ENCODE results near the gene CNN1. TPM values are rescaled to one million over a fixed set of nuclear protein-coding genes. Genes with fewer than 3 reads are reported as not detected.

CNN1 gene
- total and polyA plus RNA-seq, 2 experiments from 2014 or later: 13.3 to 20.9 TPM

DNA sequence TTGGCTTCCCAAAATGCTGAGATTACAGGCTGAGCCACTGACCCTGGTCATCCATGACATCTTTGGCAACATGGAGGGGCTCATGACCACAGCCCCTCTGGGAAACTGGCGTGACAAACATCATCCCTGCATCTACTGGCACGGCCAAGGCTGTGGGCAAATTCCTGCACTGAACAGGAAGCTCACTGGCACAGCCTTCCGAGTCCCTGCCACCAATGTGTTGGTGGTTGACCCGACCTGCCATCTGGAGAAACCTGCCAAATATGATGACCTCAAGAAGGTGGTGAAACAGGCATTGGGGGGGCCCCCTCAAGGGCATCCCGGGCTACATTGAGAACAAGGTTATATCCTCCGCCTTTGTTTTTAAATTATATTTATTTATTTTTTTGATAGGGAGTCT lies 47.7 kb downstream of the CNN1 start:
- Histone ChIP-seq H3K4me2 (no peak overlapping the region), H3K9me2 (ENCODE audit: insufficient read depth) (no peaks in the 10 kb centered on the region), H3K27ac (ENCODE audit: low read depth) (no peak overlapping the region), H4K20me1 (replicated peaks; ENCODE audit: insufficient read depth) (no peaks in the 10 kb centered on the region), H3K27me3 (ENCODE audit: insufficient read depth) (no peaks in the 10 kb centered on the region), H3K4me1 (ENCODE audit: insufficient read depth) (no peaks in the 10 kb centered on the region), H3K36me3 (ENCODE audit: insufficient read depth) (no peaks in the 10 kb centered on the region), H3K79me2 (replicated peaks; ENCODE audit: insufficient read depth) (no peaks in the 10 kb centered on the region), H2AFZ (no peak overlapping the region), H3F3A (replicated peaks; ENCODE audit: low read depth) (no peaks in the 10 kb centered on the region), H3K4me3 (no peak overlapping the region)
- Mint-ChIP-seq H3K27me3 (ENCODE audit: insufficient read depth, low read depth, poor library complexity) (peaks cover 11% of the 10 kb centered on the region), H3K4me1 (no peaks in the 10 kb centered on the region), H3K9me3 (no peaks in the 10 kb centered on the region), H3K4me3 (no peak overlapping the region), H3K27ac (no peak overlapping the region), H3K36me3 (ENCODE audit: low read depth) (no peaks in the 10 kb centered on the region)
- ATAC-seq (no peak), DNase-seq (ENCODE audit: low spot score) (no peak)
- TF ChIP-seq STAT1 (IDR thresholded peaks at IDR 0.05; ENCODE audit: unreplicated experiment) (no peak), EZH2 (IDR thresholded peaks at IDR 0.05; ENCODE audit: low read depth, unreplicated experiment) (no peak)

DNA sequence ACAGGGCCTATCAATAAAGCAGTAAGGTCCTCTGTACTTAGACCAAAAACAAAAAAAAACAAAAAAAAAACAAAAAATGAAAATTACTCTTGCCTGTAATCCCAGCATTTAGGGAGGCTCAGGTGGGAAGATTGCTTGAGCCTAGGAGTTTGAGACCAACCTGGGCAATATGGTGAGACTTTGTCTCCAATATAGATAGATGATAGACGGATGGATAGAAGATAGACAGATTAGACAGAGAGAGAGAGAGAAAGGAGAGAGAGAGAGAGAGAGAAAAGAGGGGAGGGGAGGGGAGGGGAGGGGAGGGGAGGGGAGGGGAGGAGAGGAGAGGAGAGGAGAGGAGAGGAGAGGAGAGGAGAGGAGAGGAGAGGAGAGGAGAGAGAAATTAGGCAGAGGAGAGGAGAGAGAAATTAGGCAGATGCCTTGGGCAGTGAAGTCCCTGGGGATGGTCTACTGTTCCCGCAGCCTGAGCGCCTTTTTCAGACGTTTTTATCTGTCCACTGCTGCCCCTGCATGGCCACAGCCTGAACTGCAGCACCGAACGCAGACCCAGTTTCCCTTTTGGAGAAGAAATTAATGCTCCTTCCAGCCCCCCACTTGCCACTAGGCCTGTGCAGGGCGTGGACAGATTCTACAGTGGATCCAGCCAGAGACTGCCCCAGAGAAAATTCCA lies 48.8 kb downstream of the CNN1 start:
- no peaks in the 10 kb centered on the region for H3K79me2 ChIP-seq (replicated peaks; ENCODE audit: insufficient read depth)
- no peaks in the 10 kb centered on the region for H3F3A ChIP-seq (replicated peaks; ENCODE audit: low read depth)
- Mint-ChIP-seq H3K27ac (no peak overlapping the region), H3K27me3 (ENCODE audit: insufficient read depth, low read depth, poor library complexity) (peaks cover 11% of the 10 kb centered on the region), H3K4me1 (no peaks in the 10 kb centered on the region), H3K4me3 (no peak overlapping the region; the same call in 2 of the 3 replicates), H3K9me3 (no peaks in the 10 kb centered on the region), H3K36me3 (ENCODE audit: low read depth) (no peaks in the 10 kb centered on the region)
- H2AFZ ChIP-seq: 0 out of 2 replicates have a peak overlapping the region, but pooled peaks have one; percentile 38
- no peak overlapping the region for H3K27ac ChIP-seq (ENCODE audit: low read depth)
- H3K4me1 ChIP-seq (ENCODE audit: insufficient read depth): no peaks in the 10 kb centered on the region
- DNase-seq (ENCODE audit: low spot score) (peak; percentile 85), ATAC-seq (peak; percentile 97)
- no peak overlapping the region for H3K4me3 ChIP-seq
- H3K27me3 ChIP-seq (ENCODE audit: insufficient read depth): no peaks in the 10 kb centered on the region
- no peak overlapping the region for H3K4me2 ChIP-seq
- no peaks in the 10 kb centered on the region for H3K9me2 ChIP-seq (ENCODE audit: insufficient read depth)
- H4K20me1 ChIP-seq (replicated peaks; ENCODE audit: insufficient read depth): no peaks in the 10 kb centered on the region
- TF ChIP-seq JUNB (IDR thresholded peaks at IDR 0.05; ENCODE audit: unreplicated experiment) (no peak), EZH2 (IDR thresholded peaks at IDR 0.05; ENCODE audit: low read depth, unreplicated experiment) (no peak), NANOG (IDR thresholded peaks at IDR 0.05; ENCODE audit: borderline replicate concordance) (no peak), POLR2AphosphoS5 (IDR thresholded peaks at IDR 0.05; ENCODE audit: low read depth) (no peak), STAT1 (IDR thresholded peaks at IDR 0.05; ENCODE audit: unreplicated experiment) (no peak)
- TF ChIP-seq, protein P1, sequence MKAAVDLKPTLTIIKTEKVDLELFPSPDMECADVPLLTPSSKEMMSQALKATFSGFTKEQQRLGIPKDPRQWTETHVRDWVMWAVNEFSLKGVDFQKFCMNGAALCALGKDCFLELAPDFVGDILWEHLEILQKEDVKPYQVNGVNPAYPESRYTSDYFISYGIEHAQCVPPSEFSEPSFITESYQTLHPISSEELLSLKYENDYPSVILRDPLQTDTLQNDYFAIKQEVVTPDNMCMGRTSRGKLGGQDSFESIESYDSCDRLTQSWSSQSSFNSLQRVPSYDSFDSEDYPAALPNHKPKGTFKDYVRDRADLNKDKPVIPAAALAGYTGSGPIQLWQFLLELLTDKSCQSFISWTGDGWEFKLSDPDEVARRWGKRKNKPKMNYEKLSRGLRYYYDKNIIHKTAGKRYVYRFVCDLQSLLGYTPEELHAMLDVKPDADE (IDR thresholded peaks at IDR 0.05): no peak
- TF ChIP-seq, protein P2, sequence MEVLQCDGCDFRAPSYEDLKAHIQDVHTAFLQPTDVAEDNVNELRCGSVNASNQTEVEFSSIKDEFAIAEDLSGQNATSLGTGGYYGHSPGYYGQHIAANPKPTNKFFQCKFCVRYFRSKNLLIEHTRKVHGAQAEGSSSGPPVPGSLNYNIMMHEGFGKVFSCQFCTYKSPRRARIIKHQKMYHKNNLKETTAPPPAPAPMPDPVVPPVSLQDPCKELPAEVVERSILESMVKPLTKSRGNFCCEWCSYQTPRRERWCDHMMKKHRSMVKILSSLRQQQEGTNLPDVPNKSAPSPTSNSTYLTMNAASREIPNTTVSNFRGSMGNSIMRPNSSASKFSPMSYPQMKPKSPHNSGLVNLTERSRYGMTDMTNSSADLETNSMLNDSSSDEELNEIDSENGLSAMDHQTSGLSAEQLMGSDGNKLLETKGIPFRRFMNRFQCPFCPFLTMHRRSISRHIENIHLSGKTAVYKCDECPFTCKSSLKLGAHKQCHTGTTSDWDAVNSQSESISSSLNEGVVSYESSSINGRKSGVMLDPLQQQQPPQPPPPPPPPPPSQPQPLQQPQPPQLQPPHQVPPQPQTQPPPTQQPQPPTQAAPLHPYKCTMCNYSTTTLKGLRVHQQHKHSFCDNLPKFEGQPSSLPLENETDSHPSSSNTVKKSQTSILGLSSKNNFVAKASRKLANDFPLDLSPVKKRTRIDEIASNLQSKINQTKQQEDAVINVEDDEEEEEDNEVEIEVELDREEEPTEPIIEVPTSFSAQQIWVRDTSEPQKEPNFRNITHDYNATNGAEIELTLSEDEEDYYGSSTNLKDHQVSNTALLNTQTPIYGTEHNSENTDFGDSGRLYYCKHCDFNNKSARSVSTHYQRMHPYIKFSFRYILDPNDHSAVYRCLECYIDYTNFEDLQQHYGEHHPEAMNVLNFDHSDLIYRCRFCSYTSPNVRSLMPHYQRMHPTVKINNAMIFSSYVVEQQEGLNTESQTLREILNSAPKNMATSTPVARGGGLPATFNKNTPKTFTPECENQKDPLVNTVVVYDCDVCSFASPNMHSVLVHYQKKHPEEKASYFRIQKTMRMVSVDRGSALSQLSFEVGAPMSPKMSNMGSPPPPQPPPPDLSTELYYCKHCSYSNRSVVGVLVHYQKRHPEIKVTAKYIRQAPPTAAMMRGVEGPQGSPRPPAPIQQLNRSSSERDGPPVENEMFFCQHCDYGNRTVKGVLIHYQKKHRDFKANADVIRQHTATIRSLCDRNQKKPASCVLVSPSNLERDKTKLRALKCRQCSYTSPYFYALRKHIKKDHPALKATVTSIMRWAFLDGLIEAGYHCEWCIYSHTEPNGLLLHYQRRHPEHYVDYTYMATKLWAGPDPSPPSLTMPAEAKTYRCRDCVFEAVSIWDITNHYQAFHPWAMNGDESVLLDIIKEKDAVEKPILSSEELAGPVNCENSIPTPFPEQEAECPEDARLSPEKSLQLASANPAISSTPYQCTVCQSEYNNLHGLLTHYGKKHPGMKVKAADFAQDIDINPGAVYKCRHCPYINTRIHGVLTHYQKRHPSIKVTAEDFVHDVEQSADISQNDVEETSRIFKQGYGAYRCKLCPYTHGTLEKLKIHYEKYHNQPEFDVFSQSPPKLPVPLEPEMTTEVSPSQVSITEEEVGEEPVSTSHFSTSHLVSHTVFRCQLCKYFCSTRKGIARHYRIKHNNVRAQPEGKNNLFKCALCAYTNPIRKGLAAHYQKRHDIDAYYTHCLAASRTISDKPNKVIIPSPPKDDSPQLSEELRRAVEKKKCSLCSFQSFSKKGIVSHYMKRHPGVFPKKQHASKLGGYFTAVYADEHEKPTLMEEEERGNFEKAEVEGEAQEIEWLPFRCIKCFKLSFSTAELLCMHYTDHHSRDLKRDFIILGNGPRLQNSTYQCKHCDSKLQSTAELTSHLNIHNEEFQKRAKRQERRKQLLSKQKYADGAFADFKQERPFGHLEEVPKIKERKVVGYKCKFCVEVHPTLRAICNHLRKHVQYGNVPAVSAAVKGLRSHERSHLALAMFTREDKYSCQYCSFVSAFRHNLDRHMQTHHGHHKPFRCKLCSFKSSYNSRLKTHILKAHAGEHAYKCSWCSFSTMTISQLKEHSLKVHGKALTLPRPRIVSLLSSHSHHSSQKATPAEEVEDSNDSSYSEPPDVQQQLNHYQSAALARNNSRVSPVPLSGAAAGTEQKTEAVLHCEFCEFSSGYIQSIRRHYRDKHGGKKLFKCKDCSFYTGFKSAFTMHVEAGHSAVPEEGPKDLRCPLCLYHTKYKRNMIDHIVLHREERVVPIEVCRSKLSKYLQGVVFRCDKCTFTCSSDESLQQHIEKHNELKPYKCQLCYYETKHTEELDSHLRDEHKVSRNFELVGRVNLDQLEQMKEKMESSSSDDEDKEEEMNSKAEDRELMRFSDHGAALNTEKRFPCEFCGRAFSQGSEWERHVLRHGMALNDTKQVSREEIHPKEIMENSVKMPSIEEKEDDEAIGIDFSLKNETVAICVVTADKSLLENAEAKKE (CRISPR knock-in tag; IDR thresholded peaks at IDR 0.05): no peak
- TF ChIP-seq, protein P3, sequence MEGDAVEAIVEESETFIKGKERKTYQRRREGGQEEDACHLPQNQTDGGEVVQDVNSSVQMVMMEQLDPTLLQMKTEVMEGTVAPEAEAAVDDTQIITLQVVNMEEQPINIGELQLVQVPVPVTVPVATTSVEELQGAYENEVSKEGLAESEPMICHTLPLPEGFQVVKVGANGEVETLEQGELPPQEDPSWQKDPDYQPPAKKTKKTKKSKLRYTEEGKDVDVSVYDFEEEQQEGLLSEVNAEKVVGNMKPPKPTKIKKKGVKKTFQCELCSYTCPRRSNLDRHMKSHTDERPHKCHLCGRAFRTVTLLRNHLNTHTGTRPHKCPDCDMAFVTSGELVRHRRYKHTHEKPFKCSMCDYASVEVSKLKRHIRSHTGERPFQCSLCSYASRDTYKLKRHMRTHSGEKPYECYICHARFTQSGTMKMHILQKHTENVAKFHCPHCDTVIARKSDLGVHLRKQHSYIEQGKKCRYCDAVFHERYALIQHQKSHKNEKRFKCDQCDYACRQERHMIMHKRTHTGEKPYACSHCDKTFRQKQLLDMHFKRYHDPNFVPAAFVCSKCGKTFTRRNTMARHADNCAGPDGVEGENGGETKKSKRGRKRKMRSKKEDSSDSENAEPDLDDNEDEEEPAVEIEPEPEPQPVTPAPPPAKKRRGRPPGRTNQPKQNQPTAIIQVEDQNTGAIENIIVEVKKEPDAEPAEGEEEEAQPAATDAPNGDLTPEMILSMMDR (conservative IDR thresholded peaks at IDR 0.05; ENCODE audit: low read depth in 2 of 2): peak; percentile 84 to 90
- H3K36me3 ChIP-seq (ENCODE audit: insufficient read depth): no peaks in the 10 kb centered on the region

All from GM23338 (cell line).